NCI-H187 (cell line): Measurements from ENCODE around the gene CHI3L1.

Source experiments
- DNase-seq, 2 experiments: peaks; one replicate each; lab custom pipeline; 2025; lab: John Stamatoyannopoulos, UW

CHI3L1 gene

DNA sequence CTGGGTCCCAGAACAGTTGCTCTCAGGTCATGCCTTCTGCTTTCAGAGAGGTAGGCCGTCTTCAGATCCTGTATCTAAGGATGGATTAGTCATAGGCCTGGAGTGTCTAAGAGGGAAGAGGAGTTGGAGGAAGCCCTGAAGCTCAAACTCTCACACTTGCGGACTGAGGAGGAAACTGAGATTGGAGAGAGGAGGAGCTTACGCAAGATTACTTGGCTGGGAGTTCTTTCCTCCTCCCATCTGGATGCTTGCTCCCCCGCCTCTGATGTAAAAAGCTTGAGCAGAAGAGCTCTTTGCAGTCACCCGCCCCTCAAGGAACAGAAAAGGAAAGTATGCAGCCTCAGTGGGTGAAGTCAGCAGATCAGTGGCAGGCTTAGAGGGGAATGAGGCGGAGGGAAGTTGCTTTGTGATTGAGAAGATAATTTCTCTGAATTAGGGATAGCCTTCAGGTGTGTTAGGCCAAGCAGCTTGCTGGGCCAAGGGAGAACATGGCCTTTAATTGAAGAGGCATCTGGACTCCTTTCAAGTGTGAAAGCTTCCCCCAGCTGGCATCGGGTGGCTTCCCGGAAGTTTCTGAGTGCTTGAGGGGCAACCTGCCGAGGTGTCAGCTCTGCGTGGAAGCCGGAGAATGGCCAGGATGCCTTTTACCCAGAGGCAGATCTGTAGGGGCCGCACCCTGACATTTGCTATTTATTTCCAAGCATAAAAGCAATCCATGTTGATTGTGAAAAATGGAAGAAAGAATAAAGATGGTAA lies 52.4 kb downstream of the CHI3L1 start:
- no peak for DNase-seq

DNA sequence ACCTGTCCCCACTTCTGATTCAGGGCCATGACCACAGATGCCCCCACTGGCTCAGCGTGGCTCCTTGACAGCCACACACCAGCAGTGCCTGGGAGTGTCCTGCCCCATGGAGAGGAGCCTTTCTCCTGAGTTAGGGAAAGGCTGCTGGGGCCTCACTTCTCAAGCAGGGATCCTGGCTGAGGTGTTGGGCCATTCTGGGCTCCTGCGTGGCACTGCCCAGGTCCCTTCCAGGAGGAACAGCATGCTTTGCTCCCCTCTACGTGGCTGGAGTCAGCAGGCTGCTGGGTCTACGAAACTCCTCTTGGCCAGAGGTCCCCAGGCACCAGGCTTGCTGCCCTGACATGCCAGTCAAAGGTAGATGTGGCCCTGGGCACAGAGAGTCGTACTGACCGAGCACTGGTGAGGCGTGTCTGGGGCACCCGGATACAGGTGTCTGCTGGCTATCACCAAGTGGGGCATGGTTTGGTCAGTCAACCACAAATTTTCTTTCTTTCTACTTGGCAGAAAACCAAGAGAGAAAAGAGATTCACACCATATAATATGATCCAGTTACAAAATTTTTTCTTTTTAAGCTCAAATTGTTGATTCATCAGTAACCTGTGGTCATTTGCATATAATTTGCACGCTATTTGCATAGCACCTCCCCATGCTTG lies 54.8 kb downstream of the CHI3L1 start:
- no peak for DNase-seq

DNA sequence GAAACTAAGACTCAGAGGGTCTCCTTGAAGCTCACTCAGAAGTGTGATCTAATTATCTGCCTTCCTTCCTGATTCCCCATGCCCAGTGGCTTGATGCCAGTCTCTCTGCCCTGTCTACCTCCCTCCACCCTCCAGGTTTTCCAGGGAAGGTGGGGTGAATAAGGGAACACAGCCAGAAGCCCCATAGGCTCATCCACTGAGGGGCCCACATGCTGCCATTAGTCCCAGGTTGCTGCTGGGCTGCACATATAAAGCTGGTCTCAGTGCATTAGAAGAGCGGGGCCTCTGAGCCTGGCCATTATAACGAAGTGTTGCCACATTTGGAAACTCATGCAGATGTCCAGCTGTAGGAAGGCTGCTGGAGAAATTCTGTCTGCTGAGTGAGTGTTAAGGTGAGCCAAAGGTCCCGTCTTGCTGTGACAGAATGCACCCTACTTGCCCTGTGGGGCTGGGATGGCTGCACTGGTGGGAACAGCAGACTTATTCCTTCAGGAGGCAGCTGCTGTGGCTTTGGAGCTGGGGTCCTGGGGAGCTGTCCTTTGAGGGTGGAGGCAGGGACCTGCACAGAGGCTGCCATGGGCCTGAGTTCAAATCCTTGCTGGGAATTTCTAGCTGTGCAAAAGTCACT lies 56.0 kb downstream of the CHI3L1 start:
- DNase-seq, result no peak

DNA sequence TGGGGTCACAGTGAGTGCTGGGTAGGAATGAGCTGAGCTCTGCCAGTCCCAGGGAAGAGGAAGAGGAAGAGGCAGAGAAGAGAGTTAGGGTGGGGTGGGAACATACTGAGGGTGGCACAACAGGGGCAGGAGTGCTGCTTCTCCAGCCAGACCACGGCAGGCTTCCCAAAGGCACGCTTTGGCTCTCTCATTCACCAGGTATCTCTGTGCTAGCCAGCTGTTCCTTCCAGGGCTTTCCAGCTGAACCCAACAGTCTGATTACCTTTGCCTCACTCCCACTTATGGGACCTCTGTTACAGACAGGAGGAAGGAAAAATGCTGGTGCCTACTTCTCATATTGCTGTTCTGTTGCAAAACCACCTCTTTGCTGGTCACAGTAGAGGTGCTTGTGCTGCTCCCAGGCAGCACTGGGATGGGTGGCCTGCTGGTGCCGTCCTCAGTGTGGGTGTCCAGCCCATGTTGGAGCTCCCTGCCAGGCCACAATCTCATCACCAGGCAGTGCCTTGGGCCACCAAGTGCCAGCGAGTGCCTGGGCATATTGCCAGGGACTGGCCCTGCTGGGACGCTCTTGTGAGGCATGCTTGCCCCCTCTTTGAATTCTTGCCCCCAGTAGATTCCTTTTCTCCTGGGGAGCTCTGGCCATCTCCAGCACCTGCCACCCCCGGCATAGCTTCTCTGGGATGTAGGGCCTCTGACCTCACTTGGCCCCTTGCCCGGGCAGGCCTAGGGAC lies 56.8 kb downstream of the CHI3L1 start:
- no peak for DNase-seq
